Progenitor cell of endocrine pancreas (in vitro differentiated cells): ENCODE measurements around the gene WNT2B. TPM values are rescaled to one million over a fixed set of nuclear protein-coding genes. Genes with fewer than 3 reads are reported as not detected.

Experiments
- DNase-seq: peaks from one replicate; pipeline ENCODE4 v3.0.0; 2021; ENCODE audit warnings: low spot score; ENCODE audit not compliant: unreplicated experiment
- H3K27ac Mint-ChIP-seq: 2 replicates; pipeline ENCODE4 v1.8.0; 2021; ENCODE audit warnings: mild to moderate bottlenecking, moderate library complexity, mixed read lengths
- H3K27me3 Mint-ChIP-seq: 2 replicates; pipeline ENCODE4 v1.8.0; 2021; ENCODE audit warnings: mixed read lengths
- H3K36me3 Mint-ChIP-seq: 2 replicates; pipeline ENCODE4 v1.8.0; 2022; ENCODE audit warnings: mixed read lengths; ENCODE audit not compliant: insufficient read depth
- H3K4me1 Mint-ChIP-seq: 2 replicates; pipeline ENCODE4 v1.8.0; 2021; ENCODE audit warnings: low read depth, mixed read lengths
- H3K4me3 Mint-ChIP-seq: 2 replicates; pipeline ENCODE4 v1.8.0; 2021; ENCODE audit warnings: low read depth, mild to moderate bottlenecking, moderate library complexity, mixed read lengths
- H3K9me3 Mint-ChIP-seq: 2 replicates; pipeline ENCODE4 v1.8.0; 2021; ENCODE audit warnings: low read depth, mixed read lengths
- CTCF ChIP-seq: fragments of 200-600 bp; sonication (generic); IDR thresholded peaks from one replicate; pipeline ENCODE4 v1.5.0; 2021; ENCODE audit warnings: antibody characterized with exemption, mild to moderate bottlenecking; ENCODE audit not compliant: unreplicated experiment
- total RNA-seq: library from RNA; stranded (reverse); gene quantifications from 2 replicates; pipeline ENCODE4 v1.2.1, GENCODE V29; 2021

The WNT2B gene
- total RNA-seq, 1 donor from 2014 or later: 0.77 TPM

- Mint-ChIP-seq H3K36me3 (peaks cover 3% of the 10 kb centered on the region), H3K27ac (no peak overlapping the region), H3K4me3 (no peak overlapping the region), H3K4me1 (peaks cover 6% of the 10 kb centered on the region), H3K9me3 (no peaks in the 10 kb centered on the region), H3K27me3 (no peaks in the 10 kb centered on the region)
- DNase-seq: no peak
- no peak for TF ChIP-seq CTCF
These were observed 32.5 kb downstream of the WNT2B start for GRCh38 chr1:112541299-112541698.

- Mint-ChIP-seq H3K4me1 (peaks cover 6% of the 10 kb centered on the region), H3K27ac (peak overlapping the region; percentile 62), H3K4me3 (no peak overlapping the region), H3K27me3 (no peaks in the 10 kb centered on the region), H3K36me3 (peaks cover 3% of the 10 kb centered on the region), H3K9me3 (no peaks in the 10 kb centered on the region)
- DNase-seq: no peak
- TF ChIP-seq CTCF: no peak
These were observed 33.6 kb downstream of the WNT2B start for GRCh38 chr1:112542206-112542973.

- Mint-ChIP-seq H3K27me3 (no peaks in the 10 kb centered on the region), H3K27ac (no peak overlapping the region), H3K4me3 (no peak overlapping the region), H3K9me3 (no peaks in the 10 kb centered on the region), H3K36me3 (peaks cover 3% of the 10 kb centered on the region), H3K4me1 (peaks cover 6% of the 10 kb centered on the region)
- no peak for TF ChIP-seq CTCF
- DNase-seq: no peak
These were observed 35.4 kb downstream of the WNT2B start for GRCh38 chr1:112544011-112544688.

- Mint-ChIP-seq H3K9me3 (no peaks in the 10 kb centered on the region), H3K4me1 (peaks cover 6% of the 10 kb centered on the region), H3K4me3 (no peak overlapping the region), H3K27me3 (no peaks in the 10 kb centered on the region), H3K36me3 (peaks cover 3% of the 10 kb centered on the region), H3K27ac (no peak overlapping the region)
- DNase-seq: no peak
- no peak for TF ChIP-seq CTCF
These were observed 36.0 kb downstream of the WNT2B start for GRCh38 chr1:112544751-112545150.

- H3K9me3 Mint-ChIP-seq: no peaks in the 10 kb centered on the region
- no peak overlapping the region for H3K27ac Mint-ChIP-seq
- peaks cover 6% of the 10 kb centered on the region for H3K4me1 Mint-ChIP-seq
- no peak for DNase-seq
- H3K27me3 Mint-ChIP-seq: no peaks in the 10 kb centered on the region
- H3K36me3 Mint-ChIP-seq: peaks cover 4% of the 10 kb centered on the region
- no peak for TF ChIP-seq CTCF
- H3K4me3 Mint-ChIP-seq: no peak overlapping the region
These were observed 37.3 kb downstream of the WNT2B start for GRCh38 chr1:112546076-112546475.
